COR-L47 (cell line): Measurements from ENCODE around the gene TSPAN6.

Source experiments
- DNase-seq: peaks from one replicate; lab custom pipeline; 2025; lab: John Stamatoyannopoulos, UW

Gene TSPAN6

GRCh38 chrX:100647739-100648138 lies 11.1 kb upstream of the TSPAN6 start:
- no peak for DNase-seq

GRCh38 chrX:100647095-100647494 lies 10.5 kb upstream of the TSPAN6 start:
- no peak for DNase-seq

- DNase-seq: no peak
Measured at GRCh38 chrX:100645106-100645505, 8.5 kb upstream of the TSPAN6 start.

- DNase-seq: no peak
Measured at GRCh38 chrX:100643956-100644860, 7.6 kb upstream of the TSPAN6 start, which contains the start of gene SRPX2. Gene SRPX2 (plus strand): TSS chrX:100644199. CDS start chrX:100646323, 2,124 bp downstream.

- DNase-seq: no peak
Measured at GRCh38 chrX:100643212-100643611, 6.6 kb upstream of the TSPAN6 start.

- DNase-seq: no peak
Measured at GRCh38 chrX:100642290-100642689, 5.7 kb upstream of the TSPAN6 start.

GRCh38 chrX:100635989-100636320 lies 651 bp downstream of the TSPAN6 start:
- DNase-seq: no peak

- DNase-seq: no peak
Measured at GRCh38 chrX:100635040-100635439, 1.6 kb downstream of the TSPAN6 start.

GRCh38 chrX:100625985-100626491 lies 10.6 kb downstream of the TSPAN6 start:
- no peak for DNase-seq

- DNase-seq: no peak
Measured at GRCh38 chrX:100623001-100623400, 13.6 kb downstream of the TSPAN6 start.

GRCh38 chrX:100615005-100615404 lies 21.6 kb downstream of the TSPAN6 start:
- peak; percentile 1 for DNase-seq

GRCh38 chrX:100611951-100612350 lies 24.7 kb downstream of the TSPAN6 start:
- no peak for DNase-seq

GRCh38 chrX:100609591-100609990 lies 27.0 kb downstream of the TSPAN6 start:
- no peak for DNase-seq

- no peak for DNase-seq
Measured at GRCh38 chrX:100606753-100607152, 29.9 kb downstream of the TSPAN6 start.

- DNase-seq: no peak
Measured at GRCh38 chrX:100600758-100601157, 35.8 kb downstream of the TSPAN6 start.

GRCh38 chrX:100600340-100600739 lies 36.3 kb downstream of the TSPAN6 start:
- no peak for DNase-seq

GRCh38 chrX:100599456-100599855 lies 37.1 kb downstream of the TSPAN6 start:
- no peak for DNase-seq

- DNase-seq: no peak
Measured at GRCh38 chrX:100596601-100597000, 40.0 kb downstream of the TSPAN6 start.

- no peak for DNase-seq
Measured at GRCh38 chrX:100593581-100593980, 43.0 kb downstream of the TSPAN6 start.

- DNase-seq: no peak
Measured at GRCh38 chrX:100593126-100593525, 43.5 kb downstream of the TSPAN6 start.

- DNase-seq: no peak
Measured at GRCh38 chrX:100591256-100592051, 45.2 kb downstream of the TSPAN6 start.

- DNase-seq: no peak
Measured at GRCh38 chrX:100587861-100588260, 48.7 kb downstream of the TSPAN6 start.

- DNase-seq: no peak
Measured at GRCh38 chrX:100586747-100587146, 49.9 kb downstream of the TSPAN6 start.
